GM21528 (cell line): Measurements from ENCODE around the gene CACNA1I.

Experiments
- ATAC-seq: cut with Tn5 transposase; IDR thresholded peaks from one replicate; pipeline ENCODE4 v1.9.1; 2021; ENCODE audit warnings: mild to moderate bottlenecking, moderate library complexity; ENCODE audit not compliant: unreplicated experiment, low FRiP score

Gene CACNA1I

DNA sequence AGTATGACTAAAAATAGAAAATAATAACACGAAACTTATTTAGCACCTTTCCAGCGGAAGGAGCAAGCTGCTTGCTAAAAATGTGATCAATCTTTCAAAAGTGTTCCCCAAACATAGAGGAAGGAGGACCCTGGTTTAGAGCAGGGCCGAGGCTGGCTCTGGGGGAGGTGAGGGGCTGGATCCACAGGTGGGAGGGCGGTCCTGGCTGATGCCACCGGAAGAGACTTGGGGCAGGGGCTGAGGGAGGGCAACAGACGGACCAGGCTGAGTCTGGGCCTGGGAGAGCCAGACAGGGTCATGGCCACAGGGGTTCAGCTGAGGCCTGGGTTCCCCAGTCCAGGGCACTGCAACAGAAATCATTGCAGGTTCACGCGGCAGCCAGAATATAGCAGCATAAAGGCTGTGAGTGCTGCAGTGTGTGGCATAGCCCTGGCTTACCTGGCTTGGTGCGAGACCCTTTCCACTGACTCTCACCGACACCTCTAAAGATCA is 143.3 kb downstream of the CACNA1I start:
- ATAC-seq = no peak

DNA sequence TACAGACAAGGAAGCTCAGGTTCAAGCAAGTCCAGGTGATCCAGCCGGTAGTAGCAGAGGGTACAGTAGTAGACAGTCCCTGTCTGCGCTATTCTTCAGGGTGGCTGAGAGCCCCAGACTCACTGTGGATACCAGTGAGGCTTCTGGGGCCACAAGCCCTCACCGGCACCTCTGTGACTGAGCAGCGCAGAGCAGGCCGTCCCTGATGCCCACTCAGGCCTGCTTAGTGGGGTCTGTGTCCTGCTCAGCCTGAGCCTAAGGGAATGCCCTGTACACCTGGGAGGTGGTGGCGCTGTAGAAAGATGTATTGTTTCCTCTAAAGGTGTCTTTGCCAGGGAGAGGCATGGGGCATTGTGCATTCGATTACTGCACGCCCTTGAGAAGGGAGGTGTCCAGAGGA is 143.8 kb downstream of the CACNA1I start:
- ATAC-seq = no peak

DNA sequence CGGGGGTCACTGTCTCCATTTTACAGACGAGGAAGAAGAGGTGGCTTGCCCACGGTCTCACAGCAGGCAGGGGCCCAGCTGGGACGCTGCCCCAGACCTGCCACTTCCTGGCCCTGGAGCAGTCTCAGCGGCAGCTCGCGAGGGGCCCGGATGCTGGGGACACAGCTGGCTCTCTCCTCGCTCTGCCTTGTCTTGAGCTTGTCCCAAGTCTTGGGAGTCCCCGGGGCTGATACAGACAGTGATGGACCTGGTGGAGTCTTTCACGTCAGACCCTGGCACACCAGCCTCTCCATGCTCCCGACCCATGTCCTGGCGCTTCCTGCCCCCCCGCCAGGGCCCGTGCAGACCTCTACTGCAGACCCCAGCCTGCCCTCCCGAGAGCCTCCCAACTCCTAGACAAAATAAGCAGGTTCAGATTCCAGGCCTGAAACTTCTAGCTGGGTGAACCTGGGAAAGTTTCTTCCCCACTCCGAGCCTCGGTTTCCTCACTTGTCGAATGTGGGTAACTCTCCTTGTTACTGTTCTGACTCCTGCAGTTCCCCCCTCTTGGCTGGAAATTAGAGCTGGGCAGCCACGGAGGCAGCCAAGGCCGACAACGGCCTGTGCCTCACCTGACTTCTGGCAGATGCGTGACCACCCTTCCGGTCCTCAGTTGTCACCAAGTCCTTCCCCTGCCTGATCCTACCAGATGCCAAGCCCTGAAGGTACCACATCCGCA is 145.4 kb downstream of the CACNA1I start:
- ATAC-seq = no peak

GRCh38 chr22:39716534-39716933 is 146.0 kb downstream of the CACNA1I start:
- no peak for ATAC-seq

- ATAC-seq = no peak
These were observed 146.5 kb downstream of the CACNA1I start for GRCh38 chr22:39717099-39717498.

- ATAC-seq = no peak
These were observed 147.7 kb downstream of the CACNA1I start for GRCh38 chr22:39718206-39718605.

DNA sequence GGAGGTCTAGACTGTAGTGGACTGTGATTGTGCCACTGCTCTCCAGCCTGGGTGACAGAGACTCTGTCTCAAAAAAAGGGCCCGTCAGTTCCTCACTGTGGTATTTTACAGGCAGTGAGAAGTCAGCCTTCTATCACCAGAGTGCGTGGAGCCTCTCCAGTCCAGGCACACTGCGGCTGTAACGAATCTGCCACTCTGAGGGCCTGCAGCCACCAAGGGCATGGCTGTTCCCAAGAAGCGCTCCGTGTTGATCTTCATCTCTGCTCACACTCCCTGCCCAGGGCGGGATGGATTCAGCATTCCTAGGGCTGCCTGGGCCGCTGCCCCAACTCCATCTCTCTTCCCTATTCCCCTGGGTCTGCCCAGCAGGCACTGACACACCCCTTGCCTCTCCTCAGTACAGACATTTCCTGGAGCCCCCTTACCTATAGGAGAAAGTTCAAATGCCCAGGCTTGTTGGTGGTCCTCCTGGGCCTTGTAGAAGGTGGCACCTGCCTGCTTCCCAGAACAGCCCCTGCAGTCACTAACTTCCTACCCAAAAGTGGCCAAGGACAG is 148.4 kb downstream of the CACNA1I start:
- no peak for ATAC-seq

DNA sequence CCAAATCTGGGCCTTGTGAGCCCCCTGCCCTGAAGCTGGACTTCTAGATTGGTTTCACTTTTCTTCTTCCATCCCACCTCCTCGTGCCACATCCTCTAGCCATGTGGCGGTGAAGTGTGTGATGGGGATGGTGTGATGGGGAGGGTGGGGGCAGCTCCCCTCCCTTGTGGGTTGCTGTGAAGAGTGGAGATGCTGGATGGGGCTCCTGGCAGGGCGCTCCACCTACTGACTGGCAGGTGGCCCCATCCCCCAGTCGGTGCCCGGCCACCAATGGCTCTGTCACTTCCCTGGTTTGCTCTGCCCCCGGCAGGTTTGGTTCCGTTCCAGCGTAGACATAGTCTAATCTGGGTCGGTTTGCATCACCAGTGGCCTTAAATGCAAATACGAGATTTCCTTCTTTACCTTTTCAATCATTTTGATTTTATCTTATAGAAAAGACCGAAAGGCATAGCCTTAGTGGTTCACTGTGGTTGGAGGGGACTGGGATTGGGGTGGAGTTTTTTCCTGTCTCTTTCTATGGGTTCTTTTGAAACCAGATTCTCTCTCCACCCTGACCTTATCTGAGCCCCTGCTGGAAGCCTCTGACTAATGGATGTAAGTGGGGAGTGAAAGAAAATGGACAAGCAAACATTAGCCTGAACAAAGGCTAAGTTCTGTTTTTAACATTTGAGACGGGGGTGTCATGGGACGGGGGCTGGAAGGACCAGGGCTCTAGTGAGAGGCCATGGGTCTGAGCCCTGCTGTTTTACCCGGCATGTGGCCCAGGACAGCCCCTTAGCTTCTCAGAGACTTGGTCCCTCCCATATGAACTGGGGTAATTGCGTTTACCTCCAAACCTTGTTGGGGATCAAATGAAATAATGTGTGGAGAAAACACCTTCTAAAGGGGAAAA is 149.3 kb downstream of the CACNA1I start:
- no peak for ATAC-seq

- ATAC-seq = no peak
These were observed 150.9 kb downstream of the CACNA1I start for GRCh38 chr22:39721206-39722031.

DNA sequence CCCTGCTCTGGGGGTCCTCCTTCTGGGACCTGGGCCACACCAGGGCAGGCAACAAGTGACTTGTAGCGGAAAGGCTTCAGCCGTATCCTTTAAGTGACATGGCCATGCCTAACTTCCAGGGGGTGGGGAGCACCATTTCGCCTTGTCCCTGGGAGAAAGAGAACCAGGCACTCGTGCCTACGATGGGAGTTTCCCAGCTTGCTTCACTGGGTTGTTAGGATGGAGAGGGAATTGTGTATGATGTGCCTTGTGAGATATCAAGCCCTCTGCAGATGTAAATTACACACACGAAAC is 151.4 kb downstream of the CACNA1I start:
- ATAC-seq = no peak

DNA sequence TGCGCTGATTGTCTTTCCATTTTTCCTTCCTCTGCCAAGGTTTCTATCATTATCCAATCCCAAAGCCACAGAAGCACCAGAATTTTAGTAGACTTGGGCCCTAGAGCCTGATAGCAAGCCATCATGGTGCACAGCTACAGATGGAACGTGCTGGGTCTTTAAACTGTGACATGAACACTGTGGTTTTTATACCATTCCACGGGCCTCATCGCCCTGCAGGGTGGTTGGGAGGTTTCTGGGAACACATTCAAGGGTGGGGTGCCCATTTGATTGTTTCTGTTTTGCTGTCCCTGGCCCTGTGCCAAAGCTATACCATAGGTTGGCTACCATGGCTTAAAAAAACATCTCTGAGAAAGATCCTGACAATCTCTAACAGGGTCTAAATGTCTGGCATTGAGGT is 151.9 kb downstream of the CACNA1I start:
- ATAC-seq = no peak

- ATAC-seq = no peak
These were observed 152.9 kb downstream of the CACNA1I start for GRCh38 chr22:39723463-39723862.

- no peak for ATAC-seq
These were observed 153.4 kb downstream of the CACNA1I start for GRCh38 chr22:39723899-39724351.

- ATAC-seq = no peak
These were observed 153.8 kb downstream of the CACNA1I start for GRCh38 chr22:39724390-39724789.

- no peak for ATAC-seq
These were observed 154.3 kb downstream of the CACNA1I start for GRCh38 chr22:39724857-39725256.

DNA sequence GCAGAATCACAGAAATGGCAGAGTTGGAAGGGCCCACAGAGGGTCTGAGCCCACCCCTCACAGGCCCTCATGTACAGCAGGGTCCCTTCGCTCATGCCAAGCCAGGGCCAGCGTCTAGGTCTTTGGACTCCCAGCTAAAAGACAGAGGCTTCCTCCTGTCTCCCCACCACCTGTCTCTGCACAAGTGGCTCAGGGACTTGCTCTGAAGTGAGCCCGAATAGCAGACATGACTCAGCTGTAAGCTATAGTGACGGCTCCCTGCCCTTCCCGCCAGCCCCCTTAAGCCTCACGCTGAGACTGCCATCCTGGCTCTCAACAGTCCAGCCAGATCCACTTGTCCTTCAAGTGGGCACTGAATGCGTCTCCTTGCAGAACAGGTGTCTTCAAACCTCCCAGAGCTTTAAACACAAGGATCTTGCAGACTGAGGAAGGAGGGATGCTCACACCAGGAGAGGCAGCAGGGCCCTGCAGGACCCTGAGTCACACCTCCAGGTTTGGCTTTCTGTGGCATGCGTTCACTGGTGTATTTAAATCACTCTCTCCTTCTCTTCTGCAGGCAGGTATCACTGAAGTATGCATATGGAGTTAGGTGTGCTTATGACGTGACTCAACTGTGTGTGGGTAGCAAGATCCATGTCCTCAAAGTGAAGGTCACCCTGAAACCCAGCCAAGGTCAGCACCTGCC is 154.9 kb downstream of the CACNA1I start:
- no peak for ATAC-seq

- ATAC-seq = no peak
These were observed 157.0 kb downstream of the CACNA1I start for GRCh38 chr22:39727541-39727940.

- no peak for ATAC-seq
These were observed 157.8 kb downstream of the CACNA1I start for GRCh38 chr22:39728236-39728860.

- no peak for ATAC-seq
These were observed 158.8 kb downstream of the CACNA1I start for GRCh38 chr22:39729141-39729934.
